KBM-7 (cell line): ENCODE data around the gene RNASET2.
"Not testable (repeated sequence)": the region's sequence is repeated elsewhere in the genome, so short reads cannot be mapped to it uniquely, and the experiment has no call there.

Experiments used
- DNase-seq: peaks from one replicate; pipeline ENCODE4 v3.0.0-alpha.2; 2015
- in situ Hi-C: fragments of 300-500 bp; cut with MboI; formaldehyde crosslinking; loops from 2 replicates; pipeline ENCODE4 v1.14.3; 2020; ENCODE audit warnings: low sequenced_read_pairs, low pct_unique_long_range_greater_than_20kb, mixed read lengths

The RNASET2 gene

DNA sequence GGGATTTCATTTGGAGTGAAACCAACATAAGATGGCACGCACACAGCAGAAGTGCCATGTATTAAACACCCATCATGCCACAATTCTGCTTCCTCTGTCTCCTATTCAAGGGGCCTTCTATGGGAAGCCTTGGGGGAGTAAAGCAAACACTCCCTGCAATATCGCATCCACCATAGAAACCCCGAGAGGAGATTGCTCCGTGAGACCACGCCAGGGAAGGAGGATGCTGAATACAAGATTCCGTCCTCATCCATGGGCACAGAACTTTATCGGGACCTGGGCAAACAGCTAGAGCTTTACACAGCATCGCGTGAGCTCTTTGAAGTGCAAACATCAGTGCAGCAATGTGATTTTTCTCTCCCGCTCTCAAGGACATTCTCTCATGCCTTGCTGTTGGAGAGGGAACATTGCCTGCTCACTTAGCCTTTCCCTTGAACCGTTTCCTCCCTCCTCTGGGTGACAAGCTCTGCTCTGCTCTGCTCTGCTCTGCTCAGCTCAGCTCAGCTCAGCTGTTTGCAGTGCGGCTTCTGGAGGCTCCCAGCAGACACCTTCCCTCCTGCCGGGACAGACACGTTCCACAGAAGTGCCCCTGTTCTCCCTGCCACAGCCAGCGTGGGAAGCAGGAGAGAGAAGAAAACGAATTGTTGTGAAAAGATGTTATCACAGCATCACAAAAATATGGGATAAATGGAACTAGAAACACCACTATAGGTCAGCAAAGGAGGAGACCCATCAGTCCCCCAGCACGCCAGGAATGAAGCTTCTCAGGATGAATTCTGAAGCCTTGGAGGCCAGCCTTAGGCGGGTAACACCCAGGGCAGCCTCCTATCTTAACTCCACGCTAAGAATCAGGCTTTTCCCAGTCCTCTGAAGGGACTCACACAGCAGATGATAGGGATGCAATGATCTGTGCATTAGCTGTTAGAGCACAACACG, 48.2 kb downstream of the RNASET2 start:
- in situ Hi-C loops, result no loop called here
- no peak for DNase-seq

DNA sequence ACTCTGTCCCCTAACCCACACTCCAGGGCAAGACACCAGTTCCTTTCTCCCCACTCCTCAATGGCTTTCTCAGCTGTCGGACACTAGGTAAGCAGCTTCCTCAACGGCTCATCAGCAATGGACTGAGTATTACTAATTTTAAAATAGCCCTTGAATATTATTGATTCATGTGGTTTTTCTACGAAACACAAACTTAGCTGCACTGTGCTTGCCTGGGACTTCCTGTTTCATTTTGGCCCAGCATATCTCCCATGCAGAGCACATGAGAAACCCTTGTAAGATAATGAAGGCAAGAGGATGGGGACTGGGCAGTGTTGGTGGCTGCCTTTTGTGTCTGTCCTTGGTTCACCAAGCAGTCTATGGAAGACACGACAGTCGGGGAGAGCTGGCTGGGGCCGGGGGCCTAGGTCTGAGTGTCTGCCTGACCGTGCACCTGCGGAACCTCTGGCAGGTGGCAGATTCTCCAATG, 48.9 kb downstream of the RNASET2 start:
- in situ Hi-C loops, result no loop called here
- DNase-seq, result peak; percentile 65

DNA sequence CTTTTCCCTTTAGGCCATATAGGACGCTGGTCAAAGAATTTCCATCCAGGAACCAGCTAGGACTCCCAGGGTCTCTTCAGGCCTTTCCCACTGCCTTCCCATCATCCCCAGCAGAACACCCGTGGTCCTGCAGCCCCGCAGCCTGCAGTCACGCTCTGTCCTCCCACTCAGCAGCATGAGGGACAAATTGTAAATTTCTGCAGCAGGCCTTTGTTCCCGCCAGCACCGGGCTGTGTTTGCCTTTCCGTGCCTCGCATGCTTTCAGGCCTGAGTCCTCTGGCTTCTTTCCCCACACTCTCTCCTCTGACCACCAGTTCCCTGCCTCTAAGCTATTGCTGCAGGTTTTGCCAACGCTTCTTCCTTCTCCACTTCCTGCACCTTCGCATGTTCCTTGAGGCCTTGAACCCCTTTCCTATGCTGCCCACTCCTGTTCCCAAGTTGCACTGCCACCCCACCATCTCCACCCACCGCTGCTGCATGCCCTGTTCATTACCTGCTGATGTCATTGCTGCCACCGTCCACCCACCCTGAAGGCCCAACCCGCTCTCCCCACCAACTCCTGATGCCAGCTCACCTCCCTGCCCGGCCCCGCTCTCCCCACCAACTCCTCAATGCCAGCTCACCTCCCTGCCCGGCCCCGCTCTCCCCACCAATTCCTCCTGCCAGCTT, 49.8 kb downstream of the RNASET2 start:
- in situ Hi-C loops, result no loop called here
- DNase-seq, result no peak

DNA sequence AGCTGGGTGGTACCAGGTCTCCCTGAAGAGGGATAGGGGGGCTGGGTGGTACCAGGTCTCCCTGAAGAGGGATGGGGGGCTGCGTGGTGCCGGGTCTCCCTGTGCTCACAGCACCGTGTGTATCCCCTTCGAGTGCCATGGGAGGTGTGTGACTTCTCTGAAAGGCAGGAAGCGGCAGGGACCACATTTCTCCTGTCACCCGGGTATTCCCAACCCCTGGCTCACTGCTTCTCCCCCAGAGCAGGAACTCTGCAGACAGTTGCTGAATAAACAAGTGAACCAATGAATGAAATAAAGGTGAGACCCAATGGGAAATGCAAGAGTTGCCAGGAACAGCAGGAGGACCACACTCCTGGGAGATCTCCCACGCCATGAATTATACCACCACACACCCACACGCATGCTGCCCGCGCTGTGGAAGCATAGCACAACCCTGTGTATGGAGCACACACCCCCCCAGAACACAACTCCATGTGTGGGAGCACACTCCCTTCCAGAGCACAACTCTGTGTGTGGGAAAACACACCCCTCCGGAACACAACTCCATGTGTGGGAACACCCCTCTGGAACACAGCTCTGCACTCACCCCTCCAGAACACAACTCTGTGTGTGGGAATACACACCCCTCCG, 50.7 kb downstream of the RNASET2 start:
- in situ Hi-C loops, result no loop called here
- DNase-seq, result no peak

DNA sequence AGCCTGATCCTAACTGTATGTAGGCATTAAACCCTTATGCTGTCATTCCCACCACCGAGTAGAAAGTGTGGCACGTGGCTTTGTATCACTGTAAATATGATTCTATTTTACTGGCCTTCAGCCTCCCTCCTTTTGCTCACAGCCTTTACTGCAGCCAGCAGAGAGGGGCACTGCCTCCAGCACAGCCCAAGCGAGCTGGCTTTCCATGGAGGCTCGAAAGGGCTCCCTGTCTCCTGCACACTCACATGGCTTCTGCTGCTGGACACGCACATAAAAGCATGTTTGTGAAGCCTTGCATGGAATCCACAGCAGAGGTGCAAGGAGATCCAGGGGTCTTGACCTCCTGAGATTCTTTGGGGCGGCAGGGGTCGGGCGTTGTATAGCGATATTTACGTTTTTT, 51.3 kb downstream of the RNASET2 start:
- in situ Hi-C loops, result no loop called here
- DNase-seq, result no peak

DNA sequence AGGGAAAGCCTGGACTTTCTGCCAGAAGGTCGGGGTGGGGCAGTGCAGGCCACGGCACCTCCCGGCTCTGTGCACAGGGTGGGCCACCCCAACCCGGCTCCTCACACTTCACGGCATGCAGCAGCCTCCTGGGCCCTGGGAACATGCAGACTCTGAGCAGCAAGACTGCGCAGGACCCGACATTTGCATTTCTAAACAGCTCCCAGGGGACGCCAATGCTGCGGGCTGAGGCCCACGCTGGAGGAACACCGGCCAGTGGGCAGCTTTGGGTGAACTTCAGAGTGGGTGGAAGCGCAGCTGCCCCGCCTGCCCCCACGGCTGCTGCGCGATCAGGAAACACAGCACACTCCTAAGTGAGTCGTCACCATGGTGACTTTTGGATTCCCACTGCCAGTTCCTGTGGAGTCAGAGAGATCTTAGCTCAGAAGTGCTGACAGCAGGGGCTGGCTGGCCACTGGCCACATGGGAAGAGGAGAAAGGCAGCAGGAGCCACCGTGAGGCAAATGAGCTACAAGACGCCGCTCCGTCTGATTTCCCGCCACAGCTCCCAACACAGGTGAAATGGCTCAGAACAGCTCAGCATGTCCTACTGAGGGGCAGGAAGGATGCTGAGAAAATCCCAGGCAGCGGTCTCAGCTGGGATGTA, 52.1 kb downstream of the RNASET2 start:
- in situ Hi-C loops, result no loop called here
- DNase-seq, result no peak

DNA sequence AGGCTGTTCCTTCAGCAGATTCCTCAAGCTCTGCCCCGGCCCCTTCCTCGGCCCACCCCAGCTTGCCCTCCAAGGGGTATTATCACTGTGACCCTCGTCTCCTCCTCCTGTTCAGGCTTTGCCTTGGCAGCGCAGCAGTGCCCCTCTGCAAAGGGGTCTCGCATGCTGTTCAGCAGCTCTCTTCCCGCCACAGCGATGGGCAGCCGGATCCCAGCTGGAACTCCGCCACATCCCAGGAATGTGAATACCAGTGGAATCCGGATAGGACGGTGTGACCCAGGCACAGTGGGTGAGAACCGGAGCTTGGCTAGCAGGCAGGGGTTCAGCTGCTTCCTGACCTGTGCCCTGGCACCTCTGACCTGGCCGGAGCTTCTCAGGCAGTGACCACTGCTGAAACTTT, 52.9 kb downstream of the RNASET2 start:
- DNase-seq, result no peak
- in situ Hi-C loops, result no loop called here

DNA sequence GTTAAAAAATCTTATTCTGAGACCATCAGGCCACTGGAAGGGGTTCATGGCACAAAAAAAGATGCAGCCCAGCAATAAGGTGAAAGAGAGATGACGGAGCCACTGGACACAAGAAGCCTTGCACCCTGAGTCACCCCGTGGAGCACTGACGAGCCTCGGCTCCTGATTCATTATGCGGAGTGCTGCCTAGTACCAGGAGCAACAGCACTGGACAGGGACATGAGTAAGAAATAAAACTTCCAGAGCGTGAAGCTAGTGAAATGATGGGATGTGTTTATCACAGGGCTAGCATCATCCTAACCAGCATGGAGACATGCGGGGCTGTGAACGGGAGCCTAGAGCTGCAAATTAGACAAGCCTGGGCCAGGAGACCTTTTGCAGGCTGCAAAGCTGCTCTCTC, 53.3 kb downstream of the RNASET2 start:
- in situ Hi-C loops, result no loop called here

DNA sequence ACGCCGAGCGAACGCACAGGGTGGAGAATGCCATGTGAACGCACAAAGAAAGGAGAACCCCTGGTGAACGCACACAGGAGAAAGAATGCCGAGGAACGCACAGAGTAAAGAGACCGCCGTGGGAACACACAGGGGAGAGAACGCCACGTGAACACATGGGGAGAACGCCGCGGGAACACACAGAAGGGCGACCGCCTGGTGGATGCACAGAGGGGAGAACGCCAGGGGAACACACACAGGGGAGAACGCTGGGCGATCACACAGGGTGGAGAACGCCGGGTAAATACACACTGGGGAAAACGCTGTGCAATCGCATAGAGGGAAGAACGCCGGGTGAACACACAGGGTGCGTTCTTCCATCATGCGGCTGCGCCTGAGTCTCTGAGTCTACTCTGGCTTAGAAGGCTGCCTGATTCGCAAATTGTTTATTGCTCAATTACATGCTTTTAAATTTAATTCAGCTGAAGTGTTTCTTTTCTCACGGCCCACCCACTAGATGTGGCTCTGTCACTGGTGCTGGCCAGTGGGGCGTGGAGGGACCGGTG, 54.1 kb downstream of the RNASET2 start:
- no peak for DNase-seq
- in situ Hi-C loops, result no loop called here

More for the DNA sequence above, 53.3 kb downstream of the RNASET2 start:
- no peak for DNase-seq

DNA sequence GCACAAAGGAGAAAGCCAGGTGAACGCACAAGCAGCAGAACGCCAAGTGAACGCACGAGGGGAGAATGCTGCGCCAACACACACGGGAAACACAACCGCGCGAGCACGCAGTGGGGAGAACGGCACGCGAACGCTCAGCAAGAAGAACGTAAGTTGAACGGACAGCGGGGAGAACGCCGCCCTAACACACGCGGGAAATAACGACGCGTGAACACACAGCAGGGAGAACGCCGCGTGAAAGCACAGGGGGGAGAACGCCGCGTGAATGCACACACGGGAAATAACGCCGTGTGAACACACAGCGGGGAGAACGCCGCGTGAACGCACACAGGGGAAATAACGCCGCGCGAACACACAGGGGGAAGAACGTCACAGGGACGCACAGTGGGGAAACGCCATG, 54.7 kb downstream of the RNASET2 start:
- in situ Hi-C loops, result no loop called here

DNA sequence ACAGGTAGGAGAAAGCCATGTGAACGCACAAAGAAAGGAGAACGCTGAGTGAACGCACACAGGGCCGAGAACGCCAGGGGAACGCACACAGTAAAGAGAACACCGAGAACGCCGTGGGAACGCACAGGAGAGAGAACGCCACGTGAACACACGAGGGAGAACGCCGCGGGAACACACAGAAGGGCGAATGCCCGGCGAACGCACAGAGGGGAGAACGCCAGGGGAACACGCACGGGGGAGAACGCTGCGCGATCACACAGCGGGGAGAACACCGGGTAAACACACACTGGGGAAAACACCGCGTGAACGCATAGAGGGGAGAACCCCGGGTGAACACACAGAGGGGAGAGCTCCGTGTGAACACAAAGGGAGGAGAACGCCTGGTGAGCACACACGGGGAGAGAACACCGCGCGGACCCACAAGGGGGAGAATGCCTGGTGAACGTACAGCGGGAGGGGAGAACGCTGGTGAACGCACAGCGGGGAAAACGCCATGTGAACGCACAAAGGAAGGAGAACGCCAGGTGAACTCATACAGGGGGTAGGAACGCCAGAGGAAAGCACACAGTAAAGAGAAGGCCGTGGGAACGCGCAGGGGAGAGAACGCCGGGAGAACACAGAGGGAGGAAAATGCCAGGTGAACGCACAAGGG, 55.3 kb downstream of the RNASET2 start:
- in situ Hi-C loops, result no loop called here
- no peak for DNase-seq

More for the DNA sequence above, 54.7 kb downstream of the RNASET2 start:
- no peak for DNase-seq

DNA sequence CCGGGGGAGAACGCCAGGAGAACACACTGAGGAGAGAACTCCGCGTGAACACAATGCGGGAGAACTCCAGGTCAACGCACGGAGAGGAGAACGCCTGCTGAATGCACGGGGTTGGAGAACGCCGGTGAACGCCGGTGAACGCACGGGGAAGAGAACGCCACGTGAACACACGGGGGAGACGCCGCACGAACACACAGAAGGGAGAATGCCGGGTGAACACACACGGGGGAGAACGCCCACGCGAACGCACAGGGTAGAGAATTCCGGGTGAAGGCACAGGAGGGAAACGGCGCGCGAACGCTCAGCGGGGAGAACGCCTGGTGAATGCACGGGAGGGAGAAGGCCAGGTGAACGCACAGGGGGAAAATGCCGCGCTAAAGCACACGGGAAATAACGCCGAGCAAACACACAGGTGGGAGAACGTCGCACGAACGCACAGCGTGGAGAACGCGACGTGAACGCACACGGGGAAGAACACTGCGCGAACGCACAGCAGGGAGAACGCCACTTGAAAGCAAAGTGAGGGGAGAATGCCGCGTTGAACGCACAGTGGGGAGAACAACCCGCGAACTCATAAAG, 56.1 kb downstream of the RNASET2 start:
- no peak for DNase-seq
- in situ Hi-C loops, result no loop called here

DNA sequence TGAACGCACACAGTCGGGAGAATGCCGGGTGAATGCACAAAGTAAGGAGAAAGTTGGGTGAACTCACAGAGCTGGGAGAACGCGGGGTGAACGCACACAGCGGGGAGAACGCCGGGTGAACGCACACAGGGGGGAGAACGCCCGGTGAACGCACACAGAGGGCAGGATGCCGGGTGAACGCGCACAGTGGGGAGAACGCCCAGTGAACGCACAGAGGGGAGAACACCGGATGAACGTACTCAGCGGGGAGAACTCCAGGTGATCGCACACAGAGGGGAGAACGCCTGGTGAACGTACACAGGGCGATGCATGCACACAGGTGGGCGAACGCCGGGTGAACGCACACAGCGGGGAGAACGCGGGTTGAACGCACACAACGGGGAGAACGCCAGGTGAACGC, 57.4 kb downstream of the RNASET2 start:
- no peak for DNase-seq
- in situ Hi-C loops, result no loop called here

DNA sequence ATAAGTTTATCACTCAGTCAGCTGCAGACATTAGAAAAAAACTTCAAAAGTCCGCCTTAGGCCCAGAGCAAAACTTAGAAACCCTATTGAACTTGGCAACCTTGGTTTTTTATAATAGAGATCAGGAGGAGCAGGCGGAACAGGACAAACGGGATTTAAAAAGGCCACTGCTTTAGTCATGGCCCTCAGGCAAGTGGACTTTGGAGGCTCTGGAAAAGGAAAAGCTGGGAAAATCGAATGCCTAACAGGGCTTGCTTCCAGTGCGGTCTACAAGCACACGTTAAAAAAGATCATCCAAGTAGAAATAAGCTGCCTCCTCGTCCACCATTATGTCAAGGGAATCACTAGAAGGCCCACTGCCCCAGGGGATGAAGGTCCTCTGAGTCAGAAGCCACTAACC, 61.7 kb downstream of the RNASET2 start:
- DNase-seq, in situ Hi-C loops: not testable (repeated sequence)

DNA sequence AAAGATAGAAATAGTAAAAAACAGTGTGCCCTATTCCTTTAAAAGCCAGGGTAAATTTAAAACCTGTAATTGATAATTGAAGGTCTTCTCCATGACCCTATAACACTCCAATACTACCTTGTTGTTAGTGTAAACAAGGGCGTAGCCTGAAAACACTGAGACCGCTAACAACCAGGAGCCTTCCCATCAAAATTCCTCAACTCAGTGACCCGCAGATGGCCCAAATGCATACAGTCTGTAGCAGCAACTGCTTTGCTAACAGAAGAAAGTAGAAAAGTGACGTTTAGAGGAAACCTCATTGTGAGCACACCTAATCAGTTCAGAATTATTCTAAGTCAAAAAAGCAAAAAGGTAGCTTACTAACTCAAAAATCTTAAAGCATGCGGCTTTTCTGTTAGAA, 63.9 kb downstream of the RNASET2 start:
- DNase-seq, result not testable (repeated sequence)

DNA sequence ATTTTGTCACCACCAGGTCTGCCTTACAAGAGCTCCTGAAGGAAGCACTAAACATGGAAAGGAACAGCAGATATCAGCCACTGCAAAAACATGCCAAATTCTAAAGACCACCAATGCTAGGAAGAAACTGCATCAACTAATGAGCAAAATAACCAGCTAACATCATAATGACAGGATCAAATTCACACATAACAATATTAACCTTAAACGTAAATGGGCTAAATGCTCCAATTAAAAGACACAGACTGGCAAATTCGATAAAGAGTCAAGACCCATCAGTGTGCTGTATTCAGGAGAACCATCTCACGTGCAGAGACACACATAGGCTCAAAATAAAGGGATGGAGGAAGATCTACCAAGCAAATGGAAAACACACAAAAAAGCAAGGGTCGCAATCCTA, 69.6 kb downstream of the RNASET2 start:
- DNase-seq, in situ Hi-C loops: not testable (repeated sequence)

More for the DNA sequence above, 63.9 kb downstream of the RNASET2 start:
- in situ Hi-C loops, result not testable (repeated sequence)

DNA sequence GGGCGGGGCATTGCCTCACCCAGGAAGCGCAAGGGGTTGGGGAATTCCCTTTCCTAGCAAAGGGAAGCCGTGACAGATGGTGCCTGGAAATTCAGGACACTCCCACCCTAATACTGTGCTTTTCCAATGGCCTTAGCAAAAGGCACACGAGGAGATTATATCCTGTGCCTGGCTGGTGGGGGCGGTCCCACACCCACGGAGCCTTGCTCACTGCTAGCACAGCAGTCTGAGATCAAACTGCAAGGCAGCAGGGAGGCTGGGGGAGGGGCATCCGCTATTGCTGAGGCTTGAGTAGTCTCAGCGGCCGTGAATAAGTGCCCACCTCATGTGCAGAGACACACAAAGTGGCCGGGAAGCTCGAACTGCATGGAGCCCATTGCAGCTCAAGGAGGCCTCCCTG, 71.4 kb downstream of the RNASET2 start:
- DNase-seq, in situ Hi-C loops: not testable (repeated sequence)

DNA sequence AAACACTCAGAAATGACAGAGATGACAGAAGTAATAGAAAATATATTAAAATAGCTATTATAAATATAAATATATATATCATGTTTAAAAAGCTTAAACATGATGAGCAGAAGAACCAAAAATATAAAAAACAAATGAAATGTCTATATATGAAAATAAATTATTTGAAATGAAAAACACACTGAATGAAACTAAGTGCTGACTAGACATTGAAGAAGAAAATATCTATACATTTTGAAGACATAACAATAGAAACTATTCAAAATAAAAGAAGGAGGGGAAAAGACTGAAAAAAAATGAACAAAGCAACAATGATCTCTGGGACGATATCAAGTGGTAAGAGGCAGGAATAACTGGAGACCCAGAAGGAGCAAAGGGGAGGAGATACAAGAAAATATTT, 76.8 kb downstream of the RNASET2 start:
- in situ Hi-C loops, result no loop called here
- DNase-seq, result no peak
